DOHH2 (cell line): ENCODE results near the gene YWHAE.

Experiments used
- CTCF ChIP-seq: fragments of 200-600 bp; sonication (generic); IDR thresholded peaks from one replicate; pipeline ENCODE4 v1.5.1; 2014; ENCODE audit warnings: antibody characterized with exemption, mild to moderate bottlenecking, low read depth, low read length; ENCODE audit not compliant: poor library complexity, severe bottlenecking
- EZH2phosphoT487 ChIP-seq: fragments of 200-600 bp; sonication (generic); IDR thresholded peaks from 2 replicates; pipeline ENCODE4 v1.6.1; 2017; ENCODE audit warnings: borderline replicate concordance, mild to moderate bottlenecking, antibody characterized with exemption, low read length, moderate library complexity, mixed read lengths

GRCh38 chr17:1438593-1439083, 38.6 kb upstream of the YWHAE start:
- TF ChIP-seq CTCF (no peak), EZH2phosphoT487 (no peak)
